NCI-H345 (cell line): Measurements from ENCODE around the gene DDX41.

Experiments used
- DNase-seq: peaks from one replicate; lab custom pipeline; 2025; lab: John Stamatoyannopoulos, UW

The DDX41 gene

DNA sequence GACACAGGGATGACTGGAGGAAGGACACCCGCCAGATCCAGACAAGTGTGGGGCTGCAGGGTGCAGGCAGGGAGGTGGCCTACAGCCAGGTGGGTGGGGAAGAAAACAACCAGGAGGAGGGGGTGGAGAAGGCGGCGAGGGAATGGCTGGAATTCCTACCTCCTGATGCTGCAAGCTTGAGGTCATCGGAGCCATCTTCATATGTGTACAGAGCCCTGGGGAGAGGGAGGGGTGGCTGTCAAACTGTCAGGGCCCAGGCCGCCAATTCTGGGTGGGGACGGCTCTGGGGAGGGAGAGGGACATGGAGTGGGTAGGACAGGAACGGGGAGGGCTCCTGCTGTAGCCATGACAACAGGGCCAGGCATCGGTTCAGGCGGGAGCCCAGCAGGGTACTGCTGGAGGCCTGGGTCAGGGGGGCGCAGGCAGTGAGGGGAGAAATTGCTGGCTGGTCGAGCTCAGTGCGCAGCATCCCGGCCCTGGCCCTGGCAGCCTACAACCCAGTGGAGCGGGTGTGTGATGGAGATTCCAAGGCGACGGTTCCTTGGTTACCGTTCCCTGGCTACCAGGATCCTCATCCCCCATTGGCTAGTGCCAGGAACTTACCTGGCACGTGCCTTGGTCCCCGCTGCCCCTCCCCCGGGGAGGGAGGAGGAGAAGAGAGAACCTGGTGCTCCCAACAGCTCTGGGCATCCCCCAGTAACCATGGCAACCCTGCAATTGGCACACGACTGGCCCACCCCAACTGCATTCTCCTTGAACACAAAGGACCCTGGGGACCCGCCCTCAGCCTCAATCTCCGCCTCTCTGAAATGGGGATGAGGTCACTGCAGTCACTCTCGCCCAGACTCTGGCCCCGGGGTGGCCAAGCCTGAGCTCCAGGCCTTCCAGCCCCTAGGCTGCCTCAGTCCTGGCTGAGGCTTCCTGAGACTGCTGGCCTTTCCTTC is 47.8 kb downstream of the DDX41 start:
- no peak for DNase-seq

DNA sequence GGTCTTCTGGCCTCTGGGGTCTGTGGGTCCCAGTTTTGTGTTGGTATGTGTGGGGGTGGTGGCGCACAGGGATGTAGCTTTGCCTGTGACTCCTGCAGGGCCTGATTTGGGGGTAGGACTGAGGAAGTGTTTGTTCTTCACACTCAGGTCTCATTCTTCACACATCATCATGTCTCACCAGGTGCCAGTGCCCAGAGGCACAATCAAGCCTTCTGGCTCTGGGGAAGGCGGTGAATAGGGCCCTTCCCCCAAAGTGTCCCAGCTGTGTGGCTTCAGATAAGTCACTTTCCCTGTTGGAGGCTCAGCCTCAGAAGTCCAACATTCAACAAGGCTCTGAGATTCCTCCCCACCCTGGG is 48.5 kb downstream of the DDX41 start:
- DNase-seq = no peak

DNA sequence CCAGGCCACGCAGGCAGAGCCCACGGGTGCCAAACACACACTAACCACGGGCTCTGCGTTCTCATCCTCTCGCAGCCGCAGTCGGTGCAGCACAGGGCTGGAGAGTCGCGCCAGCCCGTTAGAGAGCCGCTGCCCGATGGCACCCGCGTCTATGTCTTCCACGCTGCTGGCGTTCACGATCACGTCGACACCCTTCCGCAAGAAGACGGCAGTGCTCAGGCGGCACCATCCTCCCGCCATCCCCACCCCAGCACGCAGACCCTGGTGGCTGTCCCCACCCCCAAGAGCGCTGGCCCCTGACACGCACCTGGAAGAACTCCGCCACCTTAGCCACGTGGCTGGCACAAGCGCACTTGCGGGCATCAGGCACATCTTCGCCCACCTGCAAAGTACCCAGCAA is 49.3 kb downstream of the DDX41 start:
- no peak for DNase-seq

DNA sequence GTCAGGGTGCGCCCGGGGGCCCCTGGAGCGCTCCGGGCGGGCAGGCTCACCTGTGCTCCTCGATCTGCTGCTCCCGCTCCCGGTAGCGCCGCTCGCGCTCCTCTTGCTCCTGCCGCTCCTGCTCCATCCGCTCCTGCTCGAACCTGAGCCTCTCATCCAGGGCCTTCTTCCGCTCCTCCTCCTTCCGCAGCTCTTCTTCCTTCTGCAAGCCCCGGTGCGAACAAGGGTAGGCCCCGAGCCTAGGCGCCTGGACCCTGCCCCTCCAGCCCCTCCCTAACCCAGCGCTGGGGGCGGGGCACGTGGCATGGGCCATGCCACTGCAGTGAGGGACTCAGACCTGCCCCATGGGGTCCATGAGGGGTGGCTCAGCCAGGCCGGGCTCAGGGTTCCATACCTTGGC is 49.9 kb downstream of the DDX41 start:
- no peak for DNase-seq

DNA sequence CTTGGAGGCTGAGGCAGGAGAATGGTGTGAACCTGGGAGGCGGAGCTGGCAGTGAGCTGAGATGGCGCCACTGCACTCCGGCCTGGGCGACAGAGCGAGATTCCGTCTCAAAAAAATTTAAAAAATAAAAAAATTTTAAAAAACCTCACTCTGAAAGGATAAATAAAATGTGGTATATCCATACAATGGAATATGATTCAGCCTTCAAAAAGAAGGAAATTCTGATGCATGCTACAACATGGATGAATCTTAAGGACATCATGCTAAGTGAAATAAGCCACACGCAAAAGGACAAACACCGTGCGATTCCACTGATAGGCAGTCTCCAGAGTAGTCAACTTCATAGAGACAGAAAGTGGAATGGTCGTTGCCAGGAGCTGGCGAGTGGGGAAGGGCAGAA is 51.7 kb downstream of the DDX41 start:
- no peak for DNase-seq

- DNase-seq = no peak
Observed at GRCh38 chr5:177462021-177462670, 54.6 kb downstream of the DDX41 start.
